Activated CD4-positive, alpha-beta T cell treated with anti-CD3 and anti-CD28 coated beads, Interleukin-2, amount 10 ng/mL, durations not matched to agents 7 days and 5 days (primary cell): ENCODE data around the gene AIDA. TPM values are rescaled to one million over a fixed set of nuclear protein-coding genes. Genes with fewer than 3 reads are reported as not detected.
"Not testable (repeated sequence)": the region's sequence is repeated elsewhere in the genome, so short reads cannot be mapped to it uniquely, and the experiment has no call there.

Experiments used
- CTCF ChIA-PET: fragments of 350-600 bp; sonication (Branson Sonifier 250); formaldehyde crosslinking; loops from one replicate; lab custom pipeline; 2021; ENCODE audit warnings: antibody characterized with exemption; lab: Charles Lee
- POLR2A ChIA-PET: fragments of 350-600 bp; sonication (Branson Sonifier 250); formaldehyde crosslinking; loops from one replicate; lab custom pipeline; 2021; ENCODE audit warnings: antibody characterized with exemption; lab: Charles Lee
- DNase-seq: peaks from one replicate; pipeline ENCODE4 v3.0.0-alpha.2; 2020
- H3K27ac Mint-ChIP-seq: one replicate; pipeline ENCODE4 v1.8.0; 2021; ENCODE audit warnings: mild to moderate bottlenecking, moderate library complexity, mixed read lengths
- H3K27me3 Mint-ChIP-seq: one replicate; pipeline ENCODE4 v1.8.0; 2021; ENCODE audit warnings: mixed read lengths
- H3K36me3 Mint-ChIP-seq: one replicate; pipeline ENCODE4 v1.8.0; 2021; ENCODE audit warnings: low read depth, mixed read lengths
- H3K4me1 Mint-ChIP-seq: one replicate; pipeline ENCODE4 v1.8.0; 2021; ENCODE audit warnings: mixed read lengths
- H3K4me3 Mint-ChIP-seq: one replicate; pipeline ENCODE4 v1.8.0; 2021; ENCODE audit warnings: mild to moderate bottlenecking, moderate library complexity, mixed read lengths
- H3K9me3 Mint-ChIP-seq: one replicate; pipeline ENCODE4 v1.8.0; 2021; ENCODE audit warnings: mixed read lengths
- total RNA-seq, 2 experiments: library from RNA; stranded (reverse); gene quantifications; one replicate each; pipeline ENCODE4 v1.2.3, GENCODE V29; 2021

The AIDA gene
- total RNA-seq, 2 experiments from 2014 or later, result 69.7 to 81.1 TPM

- peaks cover 47% of the 10 kb centered on the region for H3K4me1 Mint-ChIP-seq
Observed at GRCh38 chr1:222704260-222704659, 8.0 kb downstream of the AIDA start.

GRCh38 chr1:222702210-222702609 lies 10.1 kb downstream of the AIDA start:
- Mint-ChIP-seq H3K27me3 (no peaks in the 10 kb centered on the region), H3K9me3 (peaks cover 2% of the 10 kb centered on the region), H3K36me3 (peaks cover 53% of the 10 kb centered on the region), H3K4me3 (no peak overlapping the region), H3K27ac (no peak overlapping the region), H3K4me1 (peaks cover 37% of the 10 kb centered on the region)
- ChIA-PET POLR2A (no interaction called here), CTCF (no interaction called here)
- DNase-seq, result no peak

More at GRCh38 chr1:222704260-222704659, 8.0 kb downstream of the AIDA start:
- H3K27ac Mint-ChIP-seq, result no peak overlapping the region
- peaks cover 2% of the 10 kb centered on the region for H3K9me3 Mint-ChIP-seq
- no peak overlapping the region for H3K4me3 Mint-ChIP-seq
- no peaks in the 10 kb centered on the region for H3K27me3 Mint-ChIP-seq
- no peak for DNase-seq
- peaks cover 61% of the 10 kb centered on the region for H3K36me3 Mint-ChIP-seq
- ChIA-PET POLR2A (no interaction called here), CTCF (no interaction called here)

GRCh38 chr1:222697826-222698225 lies 14.5 kb downstream of the AIDA start:
- DNase-seq, result no peak
- CTCF ChIA-PET, result interaction anchor here (1.3 kb wide), 1 partner anchor 15 kb away, joined by 6 read pairs; the partner anchor contains the start of genes AIDA and BROX
- no peak overlapping the region for H3K27ac Mint-ChIP-seq
- peaks cover 13% of the 10 kb centered on the region for H3K4me1 Mint-ChIP-seq
- H3K4me3 Mint-ChIP-seq, result no peak overlapping the region
- POLR2A ChIA-PET, result no interaction called here
- H3K27me3 Mint-ChIP-seq, result no peaks in the 10 kb centered on the region
- peaks cover 26% of the 10 kb centered on the region for H3K36me3 Mint-ChIP-seq
- H3K9me3 Mint-ChIP-seq, result no peaks in the 10 kb centered on the region

- Mint-ChIP-seq H3K27me3 (no peaks in the 10 kb centered on the region), H3K27ac (no peak overlapping the region), H3K4me3 (no peak overlapping the region), H3K4me1 (peaks cover 11% of the 10 kb centered on the region), H3K9me3 (no peaks in the 10 kb centered on the region), H3K36me3 (peaks cover 25% of the 10 kb centered on the region)
- POLR2A ChIA-PET, result no interaction called here
- CTCF ChIA-PET, result interaction anchor here (1.3 kb wide), 1 partner anchor 15 kb away, joined by 6 read pairs; the partner anchor contains the start of genes AIDA and BROX
- no peak for DNase-seq
Observed at GRCh38 chr1:222697203-222697602, 15.1 kb downstream of the AIDA start.

- H3K27ac Mint-ChIP-seq, result no peak overlapping the region
- DNase-seq, result no peak
- peaks cover 11% of the 10 kb centered on the region for H3K4me1 Mint-ChIP-seq
- H3K4me3 Mint-ChIP-seq, result no peak overlapping the region
- H3K36me3 Mint-ChIP-seq, result peaks cover 23% of the 10 kb centered on the region
- ChIA-PET CTCF (interaction anchor here (1.3 kb wide), 1 partner anchor 16 kb away, joined by 6 read pairs; the partner anchor contains the start of genes AIDA and BROX), POLR2A (no interaction called here)
- H3K27me3 Mint-ChIP-seq, result no peaks in the 10 kb centered on the region
- no peaks in the 10 kb centered on the region for H3K9me3 Mint-ChIP-seq
Observed at GRCh38 chr1:222696741-222697140, 15.6 kb downstream of the AIDA start.

- Mint-ChIP-seq H3K36me3 (peaks cover 18% of the 10 kb centered on the region), H3K27ac (no peak overlapping the region), H3K9me3 (no peaks in the 10 kb centered on the region), H3K27me3 (no peaks in the 10 kb centered on the region), H3K4me3 (no peak overlapping the region), H3K4me1 (peaks cover 11% of the 10 kb centered on the region)
- no peak for DNase-seq
- POLR2A ChIA-PET, result interaction anchor here (0.7 kb wide), 1 partner anchor 181 kb away, joined by 3 read pairs; no protein-coding TSS in a partner anchor
- CTCF ChIA-PET, result interaction anchor here (2.4 kb wide), 1 partner anchor 10 kb away, joined by 5 read pairs; no protein-coding TSS in a partner anchor
Observed at GRCh38 chr1:222694927-222695326, 17.4 kb downstream of the AIDA start.

GRCh38 chr1:222691016-222691415 lies 21.3 kb downstream of the AIDA start:
- ChIA-PET CTCF (no interaction called here), POLR2A (no interaction called here)
- H3K27ac Mint-ChIP-seq, result no peak overlapping the region
- H3K27me3 Mint-ChIP-seq, result no peaks in the 10 kb centered on the region
- H3K9me3 Mint-ChIP-seq, result no peaks in the 10 kb centered on the region
- peaks cover 19% of the 10 kb centered on the region for H3K36me3 Mint-ChIP-seq
- H3K4me3 Mint-ChIP-seq, result no peak overlapping the region
- no peak for DNase-seq
- H3K4me1 Mint-ChIP-seq, result peaks cover 3% of the 10 kb centered on the region

GRCh38 chr1:222680080-222680479 lies 32.2 kb downstream of the AIDA start:
- CTCF ChIA-PET, result no interaction called here
- H3K9me3 Mint-ChIP-seq, result no peaks in the 10 kb centered on the region
- no peak for DNase-seq
- no peak overlapping the region for H3K27ac Mint-ChIP-seq
- H3K36me3 Mint-ChIP-seq, result peaks cover 22% of the 10 kb centered on the region
- H3K27me3 Mint-ChIP-seq, result no peaks in the 10 kb centered on the region
- no peak overlapping the region for H3K4me3 Mint-ChIP-seq
- no peaks in the 10 kb centered on the region for H3K4me1 Mint-ChIP-seq
- POLR2A ChIA-PET, result no interaction called here

GRCh38 chr1:222670110-222670509 lies 42.2 kb downstream of the AIDA start:
- no peaks in the 10 kb centered on the region for H3K9me3 Mint-ChIP-seq
- H3K27me3 Mint-ChIP-seq, result no peaks in the 10 kb centered on the region
- ChIA-PET POLR2A (no interaction called here), CTCF (no interaction called here)
- peaks cover 20% of the 10 kb centered on the region for H3K4me1 Mint-ChIP-seq
- peak overlapping the region; percentile 73 for H3K27ac Mint-ChIP-seq
- peaks cover 70% of the 10 kb centered on the region for H3K36me3 Mint-ChIP-seq
- no peak for DNase-seq
- no peak overlapping the region for H3K4me3 Mint-ChIP-seq

- not testable (repeated sequence) for H3K27ac Mint-ChIP-seq
- peaks cover 67% of the 10 kb centered on the region for H3K36me3 Mint-ChIP-seq
Observed at GRCh38 chr1:222669107-222669506, 43.2 kb downstream of the AIDA start.

GRCh38 chr1:222668184-222668583 lies 44.1 kb downstream of the AIDA start:
- H3K27ac Mint-ChIP-seq, CTCF ChIA-PET, H3K27me3 Mint-ChIP-seq, POLR2A ChIA-PET, H3K4me3 Mint-ChIP-seq, DNase-seq, H3K9me3 Mint-ChIP-seq: not testable (repeated sequence)
- H3K4me1 Mint-ChIP-seq, result peaks cover 20% of the 10 kb centered on the region
- peaks cover 67% of the 10 kb centered on the region for H3K36me3 Mint-ChIP-seq

More at GRCh38 chr1:222669107-222669506, 43.2 kb downstream of the AIDA start:
- POLR2A ChIA-PET, H3K9me3 Mint-ChIP-seq, H3K4me3 Mint-ChIP-seq, DNase-seq, CTCF ChIA-PET, H3K27me3 Mint-ChIP-seq: not testable (repeated sequence)
- peaks cover 20% of the 10 kb centered on the region for H3K4me1 Mint-ChIP-seq

- Mint-ChIP-seq H3K27me3 (no peaks in the 10 kb centered on the region), H3K4me3 (no peak overlapping the region), H3K9me3 (no peaks in the 10 kb centered on the region), H3K36me3 (peaks cover 65% of the 10 kb centered on the region), H3K4me1 (peaks cover 26% of the 10 kb centered on the region), H3K27ac (no peak overlapping the region)
- no peak for DNase-seq
- POLR2A ChIA-PET, result no interaction called here
- CTCF ChIA-PET, result no interaction called here
Observed at GRCh38 chr1:222665964-222666363, 46.3 kb downstream of the AIDA start.

GRCh38 chr1:222663431-222663934 lies 48.8 kb downstream of the AIDA start:
- Mint-ChIP-seq H3K4me3 (no peak overlapping the region), H3K4me1 (peaks cover 15% of the 10 kb centered on the region), H3K27ac (peak overlapping the region; percentile 5), H3K27me3 (no peaks in the 10 kb centered on the region), H3K36me3 (peaks cover 70% of the 10 kb centered on the region), H3K9me3 (no peaks in the 10 kb centered on the region)
- ChIA-PET CTCF (no interaction called here), POLR2A (no interaction called here)
- no peak for DNase-seq

- Mint-ChIP-seq H3K27me3 (no peaks in the 10 kb centered on the region), H3K36me3 (peaks cover 88% of the 10 kb centered on the region), H3K4me1 (peaks cover 62% of the 10 kb centered on the region), H3K27ac (no peak overlapping the region), H3K9me3 (no peaks in the 10 kb centered on the region), H3K4me3 (no peak overlapping the region)
- no peak for DNase-seq
- ChIA-PET POLR2A (no interaction called here), CTCF (interaction anchor here (0.9 to 1.0 kb wide), 2 partner anchors 11 to 12 kb away, joined by 3 read pairs; no protein-coding TSS in a partner anchor)
Observed at GRCh38 chr1:222657899-222658298, 54.4 kb downstream of the AIDA start.
